ENCODE data around the gene CCDC112.

- TF ChIP-seq, protein P1, sequence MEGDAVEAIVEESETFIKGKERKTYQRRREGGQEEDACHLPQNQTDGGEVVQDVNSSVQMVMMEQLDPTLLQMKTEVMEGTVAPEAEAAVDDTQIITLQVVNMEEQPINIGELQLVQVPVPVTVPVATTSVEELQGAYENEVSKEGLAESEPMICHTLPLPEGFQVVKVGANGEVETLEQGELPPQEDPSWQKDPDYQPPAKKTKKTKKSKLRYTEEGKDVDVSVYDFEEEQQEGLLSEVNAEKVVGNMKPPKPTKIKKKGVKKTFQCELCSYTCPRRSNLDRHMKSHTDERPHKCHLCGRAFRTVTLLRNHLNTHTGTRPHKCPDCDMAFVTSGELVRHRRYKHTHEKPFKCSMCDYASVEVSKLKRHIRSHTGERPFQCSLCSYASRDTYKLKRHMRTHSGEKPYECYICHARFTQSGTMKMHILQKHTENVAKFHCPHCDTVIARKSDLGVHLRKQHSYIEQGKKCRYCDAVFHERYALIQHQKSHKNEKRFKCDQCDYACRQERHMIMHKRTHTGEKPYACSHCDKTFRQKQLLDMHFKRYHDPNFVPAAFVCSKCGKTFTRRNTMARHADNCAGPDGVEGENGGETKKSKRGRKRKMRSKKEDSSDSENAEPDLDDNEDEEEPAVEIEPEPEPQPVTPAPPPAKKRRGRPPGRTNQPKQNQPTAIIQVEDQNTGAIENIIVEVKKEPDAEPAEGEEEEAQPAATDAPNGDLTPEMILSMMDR (IDR thresholded peaks at IDR 0.05; ENCODE audit: low read depth, low read length): no peak
- TF ChIP-seq MAX (IDR thresholded peaks at IDR 0.05; ENCODE audit: low read depth, low read length) (no peak), MYC (IDR thresholded peaks at IDR 0.05; ENCODE audit: low read depth, low read length) (no peak), POLR2A (IDR thresholded peaks at IDR 0.05; ENCODE audit: extremely low read depth, insufficient read length) (no peak)
Measured at GRCh38 chr5:115321309-115321708, 24.9 kb upstream of the CCDC112 start.

All from NB4 (cell line).